G401 (cell line): Measurements from ENCODE around the gene PCDH10. TPM values are rescaled to one million over a fixed set of nuclear protein-coding genes. Genes with fewer than 3 reads are reported as not detected.

Source experiments
- DNase-seq: peaks from one replicate; pipeline ENCODE4 v3.0.0-alpha.2; 2015; ENCODE audit warnings: low spot score
- in situ Hi-C: cut with HindIII; loops from 2 replicates; pipeline ENCODE4 v1.10.0; 2016; ENCODE audit warnings: low sequenced_read_pairs, mixed read lengths
- total RNA-seq: library from RNA; depleted of rRNA; stranded (reverse); fragments of >200 nt; shearing (Covaris generic); gene quantifications from 2 replicates; pipeline ENCODE4 v1.2.3, GENCODE V29; 2014

Gene PCDH10
- total RNA-seq, 1 experiment from 2014 or later: 3.3 TPM

- DNase-seq: no peak
- in situ Hi-C loops: no loop called here
Measured at GRCh38 chr4:133147921-133148689, 989 bp upstream of the PCDH10 start.

DNA sequence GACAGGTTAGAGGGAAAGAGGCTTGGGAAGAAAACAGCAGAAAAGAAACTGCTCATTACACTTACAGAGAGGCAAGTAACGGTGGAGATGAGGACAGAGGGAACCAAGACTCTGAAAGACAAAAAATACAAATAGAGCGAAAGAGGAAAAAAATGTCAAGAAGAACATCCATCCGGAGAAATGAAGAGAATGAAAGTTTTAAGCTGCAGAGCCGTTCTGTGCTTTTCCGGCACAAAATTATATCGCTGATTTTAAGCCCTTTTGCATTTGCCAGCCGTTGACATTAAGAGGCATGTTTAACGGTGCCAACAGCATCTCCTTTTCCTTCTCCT, 236 bp downstream of the PCDH10 start:
- in situ Hi-C loops: no loop called here
- DNase-seq: no peak

GRCh38 chr4:133149932-133150471, 908 bp downstream of the PCDH10 start:
- in situ Hi-C loops: no loop called here
- DNase-seq: no peak

DNA sequence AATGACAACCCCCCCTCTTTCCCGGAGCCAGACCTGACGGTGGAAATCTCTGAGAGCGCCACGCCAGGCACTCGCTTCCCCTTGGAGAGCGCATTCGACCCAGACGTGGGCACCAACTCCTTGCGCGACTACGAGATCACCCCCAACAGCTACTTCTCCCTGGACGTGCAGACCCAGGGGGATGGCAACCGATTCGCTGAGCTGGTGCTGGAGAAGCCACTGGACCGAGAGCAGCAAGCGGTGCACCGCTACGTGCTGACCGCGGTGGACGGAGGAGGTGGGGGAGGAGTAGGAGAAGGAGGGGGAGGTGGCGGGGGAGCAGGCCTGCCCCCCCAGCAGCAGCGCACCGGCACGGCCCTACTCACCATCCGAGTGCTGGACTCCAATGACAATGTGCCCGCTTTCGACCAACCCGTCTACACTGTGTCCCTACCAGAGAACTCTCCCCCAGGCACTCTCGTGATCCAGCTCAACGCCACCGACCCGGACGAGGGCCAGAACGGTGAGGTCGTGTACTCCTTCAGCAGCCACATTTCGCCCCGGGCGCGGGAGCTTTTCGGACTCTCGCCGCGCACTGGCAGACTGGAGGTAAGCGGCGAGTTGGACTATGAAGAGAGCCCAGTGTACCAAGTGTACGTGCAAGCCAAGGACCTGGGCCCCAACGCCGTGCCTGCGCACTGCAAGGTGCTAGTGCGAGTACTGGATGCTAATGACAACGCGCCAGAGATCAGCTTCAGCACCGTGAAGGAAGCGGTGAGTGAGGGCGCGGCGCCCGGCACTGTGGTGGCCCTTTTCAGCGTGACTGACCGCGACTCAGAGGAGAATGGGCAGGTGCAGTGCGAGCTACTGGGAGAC, 1.6 kb downstream of the PCDH10 start:
- DNase-seq: no peak
- in situ Hi-C loops: no loop called here

DNA sequence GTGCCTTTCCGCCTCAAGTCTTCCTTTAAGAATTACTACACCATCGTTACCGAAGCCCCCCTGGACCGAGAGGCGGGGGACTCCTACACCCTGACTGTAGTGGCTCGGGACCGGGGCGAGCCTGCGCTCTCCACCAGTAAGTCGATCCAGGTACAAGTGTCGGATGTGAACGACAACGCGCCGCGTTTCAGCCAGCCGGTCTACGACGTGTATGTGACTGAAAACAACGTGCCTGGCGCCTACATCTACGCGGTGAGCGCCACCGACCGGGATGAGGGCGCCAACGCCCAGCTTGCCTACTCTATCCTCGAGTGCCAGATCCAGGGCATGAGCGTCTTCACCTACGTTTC, 2.2 kb downstream of the PCDH10 start:
- in situ Hi-C loops: no loop called here
- no peak for DNase-seq

GRCh38 chr4:133151691-133152329, 2.7 kb downstream of the PCDH10 start:
- in situ Hi-C loops: no loop called here
- no peak for DNase-seq

- in situ Hi-C loops: no loop called here
- no peak for DNase-seq
Measured at GRCh38 chr4:133152330-133152821, 3.3 kb downstream of the PCDH10 start.

DNA sequence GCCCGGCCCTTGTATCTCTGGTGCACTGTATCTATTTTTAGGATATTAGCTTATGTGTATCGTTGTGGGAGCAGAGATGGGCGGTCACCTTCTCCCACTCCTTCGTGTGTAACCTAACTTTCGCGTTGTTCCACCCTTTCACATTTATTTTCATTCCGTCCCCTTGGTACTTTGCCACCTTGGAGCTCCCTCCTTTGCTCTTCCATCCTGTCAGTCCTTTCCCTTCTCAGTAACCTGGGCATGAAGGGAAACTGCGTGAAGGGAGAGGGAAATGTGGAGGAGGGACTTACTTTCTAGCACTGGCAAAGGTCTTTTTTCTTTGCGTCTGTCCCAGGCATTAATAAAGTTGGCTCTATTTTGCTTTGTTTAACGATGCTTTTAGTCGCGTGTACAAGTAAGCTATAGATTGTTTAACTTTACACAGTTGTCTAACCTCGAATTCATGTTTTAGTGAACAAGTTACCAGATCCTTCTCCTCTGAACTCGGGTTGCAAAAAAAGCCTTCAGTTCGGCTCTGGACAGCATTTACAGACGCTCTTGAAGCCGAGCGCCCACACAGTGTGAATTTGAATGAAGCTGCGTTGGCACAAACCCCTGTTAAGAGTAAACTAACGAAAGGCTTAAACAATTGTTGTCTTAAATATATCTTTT, 3.9 kb downstream of the PCDH10 start:
- DNase-seq: no peak
- in situ Hi-C loops: no loop called here

- DNase-seq: no peak
- in situ Hi-C loops: no loop called here
Measured at GRCh38 chr4:133154725-133155124, 5.6 kb downstream of the PCDH10 start.

DNA sequence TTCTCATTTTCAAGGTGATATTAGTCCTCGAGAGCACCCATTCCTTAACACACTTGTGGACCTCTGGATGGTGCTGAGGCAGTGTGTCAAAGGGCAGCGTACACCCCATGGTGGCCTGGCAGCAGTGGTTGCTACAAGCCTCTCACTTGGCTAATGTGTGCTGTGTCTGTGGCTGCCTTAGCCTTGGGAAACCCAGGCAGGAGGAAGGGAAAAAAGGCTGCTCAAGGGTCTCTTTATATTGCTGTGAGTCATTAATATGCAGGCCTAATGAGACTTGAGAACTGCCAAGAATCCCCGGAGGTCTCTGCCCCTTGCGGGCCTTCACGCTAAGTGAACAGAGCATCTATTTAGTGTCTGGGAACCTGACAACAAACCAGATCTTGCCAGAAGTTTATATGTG, 7.0 kb downstream of the PCDH10 start:
- in situ Hi-C loops: no loop called here
- DNase-seq: peak; percentile 43

- no peak for DNase-seq
- in situ Hi-C loops: no loop called here
Measured at GRCh38 chr4:133156556-133156955, 7.5 kb downstream of the PCDH10 start.

DNA sequence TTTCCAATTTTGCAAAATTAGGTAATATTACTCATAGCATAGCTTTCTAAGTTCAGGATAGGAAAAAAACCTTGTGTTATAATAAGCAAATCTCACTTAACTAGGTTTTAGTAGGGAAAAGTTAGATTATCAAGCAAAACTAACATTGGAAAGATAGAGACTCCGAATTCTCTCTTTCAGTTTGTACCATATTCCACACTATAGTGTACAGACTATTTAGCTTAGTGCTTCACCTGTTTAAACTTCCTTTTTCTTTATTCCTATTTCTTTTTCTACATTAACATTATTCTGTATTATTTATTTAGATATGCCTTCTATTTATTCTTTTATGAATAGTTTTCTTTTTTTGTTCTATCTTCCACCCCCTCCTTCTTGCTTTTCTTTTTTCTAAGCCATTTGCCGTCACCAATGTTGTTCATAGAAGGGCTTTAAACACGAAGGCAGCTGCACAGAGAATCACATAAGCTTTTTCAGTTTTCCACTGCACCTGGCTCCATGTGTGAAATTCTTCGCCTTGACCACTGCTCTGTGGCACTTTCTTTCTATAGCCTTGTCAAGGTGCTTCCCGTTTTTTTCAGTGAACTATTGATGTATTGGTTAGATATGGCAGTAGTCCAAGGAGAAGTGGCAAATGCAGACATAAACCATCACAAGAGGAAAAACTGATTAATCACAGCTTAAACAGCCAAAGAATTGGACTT, 8.5 kb downstream of the PCDH10 start:
- in situ Hi-C loops: no loop called here
- DNase-seq: no peak

DNA sequence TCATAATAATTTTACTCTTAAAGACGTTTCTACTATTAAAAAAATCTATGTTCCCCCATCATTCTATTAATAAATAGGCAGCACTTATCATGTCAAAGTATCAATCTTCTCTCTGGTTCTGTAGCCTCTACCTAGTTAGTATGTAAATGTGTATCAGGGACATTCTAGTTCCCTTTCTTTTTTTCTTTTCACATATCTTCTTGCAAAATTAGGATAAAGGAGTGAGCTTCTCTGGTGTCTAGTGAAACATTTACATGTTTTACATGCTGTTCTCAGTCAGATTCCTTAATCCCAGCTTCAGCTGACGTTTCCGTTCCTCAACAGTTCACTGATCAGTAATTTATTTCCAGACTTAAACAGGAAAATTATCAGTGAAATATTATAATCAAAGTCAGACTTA, 11.8 kb downstream of the PCDH10 start:
- DNase-seq: no peak
- in situ Hi-C loops: no loop called here

DNA sequence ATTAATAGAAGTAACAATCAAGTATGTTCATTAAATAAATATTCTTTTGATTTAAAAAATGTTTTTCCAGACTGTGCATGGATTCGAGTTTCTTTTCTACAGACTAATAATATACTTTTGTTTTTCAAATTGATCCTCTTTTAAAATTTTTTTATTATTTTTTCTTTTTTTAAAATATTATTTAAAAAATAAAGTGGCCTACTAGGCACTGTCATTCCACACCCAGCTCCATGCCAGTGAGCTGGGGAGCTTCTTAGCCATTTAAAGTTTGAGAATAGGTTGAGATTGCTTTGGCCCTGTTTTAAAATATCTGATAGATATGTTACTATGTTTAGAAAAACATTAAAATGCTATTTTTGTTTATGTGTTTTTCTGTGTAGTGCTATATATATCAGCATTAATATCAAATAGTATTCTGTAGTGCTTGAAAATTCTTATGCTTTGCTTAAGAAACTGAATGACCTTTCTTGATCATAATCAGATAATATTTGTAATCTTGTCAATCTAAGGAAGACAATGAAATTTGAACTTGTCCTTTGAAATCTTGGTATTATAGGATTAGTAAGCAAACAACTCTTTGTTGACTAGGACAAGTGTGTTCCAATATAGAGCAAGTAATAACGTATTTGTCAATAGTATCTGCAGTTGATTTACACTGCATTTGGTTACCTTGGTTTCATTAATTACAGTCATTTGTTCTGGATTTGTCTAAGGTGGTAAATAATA, 12.6 kb downstream of the PCDH10 start:
- DNase-seq: no peak
- in situ Hi-C loops: no loop called here

DNA sequence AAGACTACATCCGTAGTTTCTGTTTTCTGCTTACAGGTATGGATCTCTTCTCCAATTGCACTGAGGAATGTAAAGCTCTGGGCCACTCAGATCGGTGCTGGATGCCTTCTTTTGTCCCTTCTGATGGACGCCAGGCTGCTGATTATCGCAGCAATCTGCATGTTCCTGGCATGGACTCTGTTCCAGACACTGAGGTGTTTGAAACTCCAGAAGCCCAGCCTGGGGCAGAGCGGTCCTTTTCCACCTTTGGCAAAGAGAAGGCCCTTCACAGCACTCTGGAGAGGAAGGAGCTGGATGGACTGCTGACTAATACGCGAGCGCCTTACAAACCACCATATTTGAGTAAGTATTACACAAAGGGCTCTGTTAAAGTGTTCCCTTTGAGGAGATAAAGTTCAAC, 13.8 kb downstream of the PCDH10 start:
- no peak for DNase-seq
- in situ Hi-C loops: no loop called here

- in situ Hi-C loops: no loop called here
- no peak for DNase-seq
Measured at GRCh38 chr4:133178956-133179355, 29.9 kb downstream of the PCDH10 start.

- in situ Hi-C loops: no loop called here
- DNase-seq: no peak
Measured at GRCh38 chr4:133186210-133186609, 37.1 kb downstream of the PCDH10 start.

GRCh38 chr4:133186845-133187244, 37.8 kb downstream of the PCDH10 start:
- in situ Hi-C loops: no loop called here
- no peak for DNase-seq
